Transverse colon (tissue), 4 donors: ENCODE data around the gene ARF6. TPM values are rescaled to one million over a fixed set of nuclear protein-coding genes. Genes with fewer than 3 reads are reported as not detected.
"Not testable (repeated sequence)": the region's sequence is repeated elsewhere in the genome, so short reads cannot be mapped to it uniquely, and the experiment has no call there.

ENCODE experiments used
- DNase-seq: peaks from one replicate; pipeline ENCODE4 v3.0.0-alpha.2; 2019
- H3K27ac ChIP-seq, 4 donors: fragments of 200-600 bp; sonication (generic); 2 replicates each; pipeline ENCODE4 v1.5.1; 2016 to 2018; ENCODE audit warnings: inconsistent platforms in 4 of 4
- H3K27me3 ChIP-seq: fragments of 200-600 bp; sonication (generic); 2 replicates; pipeline ENCODE4 v1.5.1; 2017; ENCODE audit warnings: inconsistent platforms
- H3K36me3 ChIP-seq, 4 donors: fragments of 200-600 bp; sonication (generic); 2 replicates each; pipeline ENCODE4 v1.5.1; 2017 to 2019; ENCODE audit warnings: inconsistent platforms in 4 of 4
- H3K4me1 ChIP-seq, 4 donors: fragments of 200-600 bp; sonication (generic); 2 replicates each; pipeline ENCODE4 v1.5.1; 2017 to 2020; ENCODE audit warnings: inconsistent platforms in 4 of 4
- H3K4me3 ChIP-seq, 4 donors: fragments of 200-600 bp; sonication (generic); 1 replicate in 1 of 4; 2 replicates in 3 of 4; pipeline versions ENCODE4 v1.5.1 to v1.6.1; 2017 to 2019; ENCODE audit warnings: inconsistent platforms in 4 of 4
- H3K9me3 ChIP-seq, 2 donors: fragments of 200-600 bp; sonication (generic); 2 replicates each; pipeline ENCODE4 v1.5.1; 2017 to 2019; ENCODE audit warnings: inconsistent platforms in 2 of 2
- CTCF ChIP-seq, 5 experiments: fragments of 200-600 bp in 3 of 5; fragments of 450-650 bp in 2 of 5; sonication (generic) in 3 of 5; IDR thresholded peaks; 1 replicate in 2 of 5; 2 replicates in 3 of 5; pipeline ENCODE4 v1.5.1; 2016 to 2017; ENCODE audit warnings: antibody characterized with exemption in 5 of 5, inconsistent platforms in 3 of 5, mild to moderate bottlenecking in 2 of 5, moderate library complexity in 1 of 5
- EP300 ChIP-seq: sonication (generic); formaldehyde crosslinking; IDR thresholded peaks from one replicate; pipeline ENCODE4 v1.6.1; 2017; ENCODE audit warnings: antibody characterized with exemption, low read depth
- POLR2A ChIP-seq: fragments of 450-650 bp; IDR thresholded peaks from one replicate; pipeline ENCODE4 v1.6.1; 2016; ENCODE audit warnings: antibody characterized with exemption, mild to moderate bottlenecking, moderate library complexity
- POLR2AphosphoS5 ChIP-seq, 3 donors: sonication (generic); formaldehyde crosslinking; IDR thresholded peaks; one replicate each; pipeline ENCODE4 v1.6.1; 2016; ENCODE audit warnings: antibody characterized with exemption in 3 of 3
- WGBS, 2 donors: methylation state at CpG; one replicate each; pipeline ENCODE4 v1.1.5; 2018; ENCODE audit warnings: low coverage in 1 of 2; 5-methylcytosine and 5-hydroxymethylcytosine counted together
- in situ Hi-C, 4 donors: fragments of 200-750 bp; cut with MboI; loops; one replicate each; pipeline versions ENCODE4 v1.15.0 to v1.15.1; 2017; ENCODE audit warnings: low sequenced_read_pairs in 3 of 4, low pct_ligation_motif_present in 1 of 4, low pct_unique_long_range_greater_than_20kb in 1 of 4
- intact Hi-C: fragments of 100-400 bp; cut with DNase I; formaldehyde crosslinking; loops from one replicate; pipeline ENCODE4 v1.15.1; 2023; ENCODE audit warnings: low total_unique reads
- total RNA-seq, 4 donors: library from RNA; depleted of rRNA; stranded (reverse); fragments of >200 nt; gene quantifications; one replicate each; pipeline ENCODE4 v1.1.0, GENCODE V29; 2016

ARF6 gene
- total RNA-seq, 4 donors from 2014 or later: 70.3 to 120 (median 101) TPM

GRCh38 chr14:49900973-49901372 lies 8.1 kb downstream of the ARF6 start:
- in situ Hi-C loops: no loop called here
- H3K9me3 ChIP-seq: no peaks in the 10 kb centered on the region
- no peaks in the 10 kb centered on the region for H3K27me3 ChIP-seq
- no peaks in the 10 kb centered on the region for H3K36me3 ChIP-seq
- 96 to 100% methylated on average over 1 of the region's 1 CpG for WGBS, 2 donors
- no peak for TF ChIP-seq CTCF (IDR thresholded peaks at IDR 0.05)
- TF ChIP-seq EP300: no peak
- no peak for TF ChIP-seq POLR2AphosphoS5 (IDR thresholded peaks at IDR 0.05)
- TF ChIP-seq POLR2A: no peak
- H3K4me1 ChIP-seq: peaks cover 7 to 39% (median 28%) of the 10 kb centered on the region in 4 donors
- no peak overlapping the region for H3K27ac ChIP-seq
- no peak for DNase-seq
- no peak overlapping the region for H3K4me3 ChIP-seq
- intact Hi-C loops: no loop called here

- intact Hi-C loops, H3K36me3 ChIP-seq, H3K4me3 ChIP-seq, in situ Hi-C loops, H3K9me3 ChIP-seq, H3K27me3 ChIP-seq: not testable (repeated sequence)
- Histone ChIP-seq H3K4me1 (peaks cover 6 to 35% (median 21%) of the 10 kb centered on the region in 4 donors), H3K27ac (peak overlapping the region in 3 of 4 donors; percentile 39 to 56 (median 51))
- 67 to 70% methylated on average over 14 to 23 of the region's 24 CpGs for WGBS, 2 donors
- DNase-seq: peak; percentile 52
- peak in 1 of 3 donors; percentile 12 for TF ChIP-seq POLR2AphosphoS5 (IDR thresholded peaks at IDR 0.05)
- TF ChIP-seq CTCF (IDR thresholded peaks at IDR 0.05): peak in 3 of 5 experiments; percentile 11 to 52 (median 40)
Measured at GRCh38 chr14:49902679-49903246, 9.9 kb downstream of the ARF6 start.

- H3K27ac ChIP-seq: no peak overlapping the region
- in situ Hi-C loops: no loop called here
- TF ChIP-seq EP300 (no peak), CTCF (IDR thresholded peaks at IDR 0.05) (no peak), POLR2A (no peak), POLR2AphosphoS5 (IDR thresholded peaks at IDR 0.05) (no peak)
- no peaks in the 10 kb centered on the region for H3K27me3 ChIP-seq
- H3K9me3 ChIP-seq: no peaks in the 10 kb centered on the region
- no peak overlapping the region for H3K4me3 ChIP-seq
- H3K36me3 ChIP-seq: no peaks in the 10 kb centered on the region
- intact Hi-C loops: no loop called here
- H3K4me1 ChIP-seq: peaks cover 0 to 26% (median 18%) of the 10 kb centered on the region in 4 donors
- DNase-seq: no peak
Measured at GRCh38 chr14:49904270-49904669, 11.4 kb downstream of the ARF6 start.

- peaks cover 0 to 26% (median 15%) of the 10 kb centered on the region in 4 donors for H3K4me1 ChIP-seq
- H3K9me3 ChIP-seq: no peaks in the 10 kb centered on the region
- H3K27ac ChIP-seq: no peak overlapping the region
- 74 to 83% methylated on average over 7 of the region's 7 CpGs for WGBS, 2 donors
- TF ChIP-seq POLR2AphosphoS5 (IDR thresholded peaks at IDR 0.05) (no peak), EP300 (no peak), POLR2A (no peak), CTCF (IDR thresholded peaks at IDR 0.05) (no peak)
- H3K36me3 ChIP-seq: no peaks in the 10 kb centered on the region
- intact Hi-C loops: no loop called here
- H3K4me3 ChIP-seq: no peak overlapping the region
- H3K27me3 ChIP-seq: no peaks in the 10 kb centered on the region
- DNase-seq: no peak
- in situ Hi-C loops: no loop called here
Measured at GRCh38 chr14:49905989-49906388, 13.1 kb downstream of the ARF6 start.
